NCI-H345 treated with DMSO at 0.1 percent for 48 hours (cell line): ENCODE data around the gene TEX261.

Experiments used
- DNase-seq: peaks from one replicate; lab custom pipeline; 2025; ENCODE audit not compliant: unreplicated experiment; lab: John Stamatoyannopoulos, UW

TEX261 gene

DNA sequence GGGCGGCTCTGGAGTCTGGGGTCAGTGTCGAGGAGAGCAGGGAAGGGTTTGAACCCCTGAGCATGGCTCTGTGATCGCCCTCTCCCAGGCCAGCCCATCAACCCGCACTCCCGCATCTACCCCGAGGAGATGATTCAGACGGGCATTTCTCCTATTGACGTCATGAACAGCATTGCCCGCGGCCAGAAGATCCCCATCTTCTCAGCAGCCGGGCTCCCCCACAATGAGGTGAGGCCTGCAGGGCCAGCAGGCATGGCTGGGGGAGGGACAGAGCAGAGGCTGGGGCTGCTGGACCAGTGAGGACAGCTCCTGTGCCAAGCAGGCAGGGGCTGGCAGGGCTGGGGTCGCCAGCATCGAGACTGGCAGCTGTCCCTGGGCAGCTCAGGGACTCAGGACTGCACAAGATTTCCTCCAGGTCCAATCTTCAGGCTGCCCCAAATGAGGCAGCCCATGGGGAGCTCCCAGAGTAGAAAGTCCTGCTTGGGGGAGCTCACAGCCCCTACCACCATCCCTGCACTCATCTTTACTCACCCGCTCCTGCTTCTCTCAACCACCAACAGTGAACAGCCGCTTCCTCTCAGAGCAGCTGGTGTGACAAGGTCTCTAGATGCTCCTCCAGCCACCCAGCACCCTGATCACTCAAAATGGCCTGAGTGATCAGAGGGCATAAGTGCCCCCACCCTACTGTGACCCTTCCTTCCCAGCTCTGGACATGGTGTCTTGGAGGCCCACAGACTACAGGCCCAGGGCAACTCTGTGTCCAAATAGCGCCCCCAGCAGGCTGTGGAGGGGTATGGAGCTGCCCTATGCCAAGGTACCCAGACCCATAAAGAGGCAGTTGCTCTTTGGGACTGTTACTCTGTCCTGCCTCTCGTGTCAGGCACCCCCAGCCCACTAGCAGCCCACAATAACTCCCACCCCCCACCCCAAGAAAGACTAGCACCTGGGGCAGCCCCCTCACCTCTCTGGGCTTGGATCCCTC is 34.5 kb downstream of the TEX261 start:
- no peak for DNase-seq

DNA sequence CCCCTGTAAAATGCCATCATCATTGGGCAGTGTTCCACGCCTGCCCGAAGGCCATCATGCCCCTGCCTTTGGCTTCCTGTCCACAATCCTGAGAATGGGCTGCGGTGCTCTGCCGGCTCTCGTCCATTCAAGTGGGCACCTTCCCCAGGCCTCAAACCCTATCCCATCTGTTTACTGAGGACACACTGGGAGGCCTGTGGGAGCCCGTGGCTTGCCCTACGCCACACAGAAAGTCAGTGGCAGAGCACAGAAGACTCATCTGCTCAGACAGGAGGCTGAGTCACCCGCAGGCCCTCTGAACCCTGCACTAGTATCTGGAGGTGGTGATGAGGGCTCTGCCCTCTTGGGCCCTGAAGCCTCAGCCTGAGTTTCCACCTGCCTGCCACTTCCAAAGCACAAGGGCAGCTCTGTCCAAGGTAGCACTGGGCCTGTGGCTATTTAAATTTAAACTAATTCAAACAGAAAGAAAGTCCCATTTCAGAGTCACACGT is 35.4 kb downstream of the TEX261 start:
- no peak for DNase-seq

- no peak for DNase-seq
Measured at GRCh38 chr2:70958759-70959158, 35.9 kb downstream of the TEX261 start.

GRCh38 chr2:70957798-70958197 is 36.9 kb downstream of the TEX261 start:
- DNase-seq = no peak

GRCh38 chr2:70956141-70956540 is 38.5 kb downstream of the TEX261 start:
- no peak for DNase-seq

GRCh38 chr2:70954886-70955285 is 39.8 kb downstream of the TEX261 start:
- DNase-seq = no peak

- no peak for DNase-seq
Measured at GRCh38 chr2:70949086-70949485, 45.6 kb downstream of the TEX261 start.

DNA sequence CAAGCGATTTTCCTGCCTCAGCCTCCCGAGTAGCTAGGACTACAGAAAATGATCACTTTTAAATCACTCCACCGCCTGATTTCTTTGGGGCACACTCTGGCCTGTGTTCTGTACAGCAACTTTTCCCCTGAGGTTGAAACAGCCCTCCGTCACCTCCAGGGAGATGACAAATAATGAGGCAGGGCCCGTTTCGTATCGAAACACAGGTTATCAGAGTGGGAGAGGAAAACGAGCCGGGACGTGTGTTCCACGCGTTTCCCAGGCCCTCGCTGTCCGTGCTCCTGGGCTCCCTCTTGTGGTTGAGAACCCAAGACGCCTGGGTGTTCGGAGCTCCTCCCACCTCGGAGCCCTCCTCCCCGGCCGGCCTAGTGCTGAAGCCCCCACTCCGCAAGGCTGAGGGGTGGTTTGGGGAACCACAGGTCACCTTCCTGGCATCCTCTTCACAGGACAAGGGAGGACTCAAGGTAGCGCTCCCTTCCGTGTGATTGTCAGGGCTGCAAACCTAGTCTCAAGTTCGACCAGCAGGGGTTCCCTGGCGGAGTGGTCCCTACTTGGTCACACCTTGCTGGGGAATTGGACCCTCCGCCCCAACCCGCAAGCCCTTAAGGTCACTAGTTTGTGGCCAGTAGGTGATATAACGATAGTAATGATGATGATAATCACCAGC is 46.2 kb downstream of the TEX261 start:
- DNase-seq = peak; percentile 36

DNA sequence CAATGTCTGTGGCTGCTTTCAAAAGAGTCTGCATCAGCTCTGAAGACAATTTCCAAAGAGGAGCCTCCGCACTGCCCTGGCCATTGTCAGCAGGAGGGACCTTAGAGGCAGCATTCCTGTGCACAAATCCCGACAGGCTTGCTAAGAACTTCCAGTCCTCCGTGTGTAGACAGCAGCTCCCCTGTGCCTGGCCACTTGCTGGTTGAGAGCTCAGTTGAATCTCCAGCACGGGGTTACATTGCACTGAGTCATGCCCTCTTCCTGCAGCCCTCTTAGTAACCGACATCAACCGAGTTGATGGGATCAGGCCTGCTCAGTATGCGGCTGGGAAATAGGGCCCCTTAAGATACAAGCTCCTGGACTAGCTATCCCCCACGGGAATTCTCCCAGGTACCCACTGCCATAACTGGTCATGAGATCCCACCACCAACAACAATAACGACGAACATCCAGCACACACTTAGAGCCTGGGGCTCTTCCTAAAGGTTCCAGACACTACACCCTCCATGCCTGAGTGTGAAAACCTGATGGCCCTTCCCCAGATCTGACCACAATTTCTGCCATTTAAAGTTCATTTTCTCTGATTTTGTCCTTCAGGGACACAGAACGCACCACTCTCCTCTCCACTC is 47.0 kb downstream of the TEX261 start:
- DNase-seq = no peak

DNA sequence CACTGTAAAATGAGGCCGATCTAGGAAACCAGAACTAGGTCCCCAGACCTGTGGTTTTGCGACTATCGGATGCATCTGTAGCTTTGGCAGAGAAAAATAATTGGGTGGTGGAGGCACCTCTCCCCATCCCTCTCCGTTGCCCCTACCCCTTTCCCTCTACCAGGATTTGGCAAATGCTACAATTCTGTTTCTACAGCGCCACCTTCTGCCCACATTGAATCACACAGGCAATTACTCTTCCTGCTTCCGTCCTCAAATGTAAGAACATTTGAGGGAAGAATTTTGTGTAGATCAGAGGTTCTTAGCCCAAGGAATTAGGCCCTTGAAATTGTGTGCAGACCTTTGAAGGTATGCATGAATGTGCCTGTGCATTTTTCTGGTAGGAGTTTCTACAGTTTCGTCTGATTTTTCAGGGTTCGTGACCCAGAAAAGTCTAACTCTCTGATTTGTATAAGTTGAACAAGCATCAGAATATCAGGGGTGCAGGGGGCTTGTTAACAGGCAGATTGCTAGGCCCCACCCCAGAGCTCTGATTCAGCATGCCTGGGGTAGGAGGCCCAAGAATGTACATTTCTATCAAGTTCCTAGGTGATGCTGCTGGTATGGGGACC is 47.7 kb downstream of the TEX261 start:
- DNase-seq = peak; percentile 38

DNA sequence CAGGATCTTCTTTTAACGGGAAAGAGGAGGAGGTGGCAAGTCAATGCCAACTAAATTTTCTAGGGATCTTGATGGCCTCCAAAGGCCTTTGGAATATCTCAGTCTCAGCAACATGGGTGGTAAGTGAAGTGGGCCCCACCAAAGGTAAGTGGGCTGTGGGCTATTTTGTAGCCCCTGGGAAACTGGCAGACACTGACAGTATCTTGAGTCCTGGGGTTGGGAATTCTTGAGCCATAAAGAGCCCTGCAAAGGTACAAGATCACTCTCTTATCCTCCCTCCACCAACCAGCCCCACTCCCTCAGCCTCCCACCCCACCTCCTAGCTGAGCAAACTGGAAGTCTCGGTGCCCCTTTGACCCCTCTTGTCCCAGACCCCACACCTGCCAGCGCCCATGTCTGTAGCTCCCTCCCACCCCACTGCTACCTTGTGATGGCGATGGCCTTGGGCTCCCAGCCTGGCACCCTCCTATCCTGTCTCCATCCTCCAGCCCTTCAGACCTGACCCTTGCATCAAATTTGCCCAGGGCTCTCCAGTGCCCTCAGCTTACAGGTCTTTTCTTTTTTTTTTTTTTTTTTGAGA is 50.5 kb downstream of the TEX261 start:
- no peak for DNase-seq

- no peak for DNase-seq
Measured at GRCh38 chr2:70943205-70943871, 51.3 kb downstream of the TEX261 start.

DNA sequence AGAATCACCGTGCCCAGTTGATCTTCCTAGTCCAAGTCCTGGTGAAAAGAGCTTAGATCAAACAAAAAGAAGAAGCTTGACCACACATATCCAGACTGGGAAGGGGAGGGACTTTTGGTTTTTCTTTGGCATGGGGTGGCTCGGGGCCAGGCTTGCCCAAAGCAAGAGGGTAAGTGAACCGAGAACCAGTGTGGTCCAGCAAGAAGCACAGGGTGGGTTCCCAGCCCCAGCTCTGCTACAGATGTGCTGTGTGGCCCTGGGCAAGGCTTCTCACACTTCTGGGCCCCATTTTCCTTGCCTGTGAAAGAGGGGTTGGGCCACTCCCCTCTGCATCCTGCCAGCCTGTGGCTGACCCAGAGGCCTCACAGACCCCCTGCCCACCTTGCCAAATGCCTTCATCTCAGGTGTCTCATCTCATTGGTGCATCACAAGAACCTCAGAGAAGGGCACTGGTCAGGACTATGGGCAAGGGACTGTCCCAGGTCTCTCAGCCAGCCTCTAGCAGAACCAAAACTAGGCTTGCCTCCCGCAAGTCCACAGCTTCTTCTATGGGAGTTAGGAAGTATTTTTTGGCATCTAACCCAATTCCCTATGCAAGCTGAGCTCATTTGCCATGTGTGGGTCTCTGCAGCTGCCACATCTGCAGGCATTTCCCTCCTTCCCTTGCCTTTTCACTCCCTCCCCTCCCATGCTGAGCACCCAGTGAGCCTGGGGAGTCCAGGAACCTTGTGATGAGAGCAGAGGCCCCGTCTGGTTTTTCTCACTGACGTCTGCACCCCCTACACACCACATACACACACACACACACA is 52.1 kb downstream of the TEX261 start:
- DNase-seq = no peak

DNA sequence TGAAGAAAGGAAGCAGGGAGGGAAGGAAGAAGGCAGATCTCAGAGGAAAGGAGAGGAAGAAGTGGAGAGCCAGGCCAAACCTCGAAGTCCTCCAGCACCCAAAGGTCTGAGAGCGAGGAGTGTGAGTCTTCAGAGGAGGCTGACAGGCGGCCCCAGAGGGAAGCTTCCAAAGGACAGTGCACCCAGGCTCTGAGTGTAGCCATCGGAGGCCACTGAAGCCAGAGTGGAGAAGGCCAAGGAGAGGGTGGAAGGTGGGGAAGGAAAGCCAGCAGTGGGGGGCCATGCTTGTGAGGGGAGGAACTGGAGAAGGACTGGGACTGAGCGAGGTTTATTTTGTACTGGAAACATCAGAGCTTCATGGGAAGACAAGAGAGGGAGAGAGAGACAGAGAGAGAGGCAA is 53.0 kb downstream of the TEX261 start:
- no peak for DNase-seq

DNA sequence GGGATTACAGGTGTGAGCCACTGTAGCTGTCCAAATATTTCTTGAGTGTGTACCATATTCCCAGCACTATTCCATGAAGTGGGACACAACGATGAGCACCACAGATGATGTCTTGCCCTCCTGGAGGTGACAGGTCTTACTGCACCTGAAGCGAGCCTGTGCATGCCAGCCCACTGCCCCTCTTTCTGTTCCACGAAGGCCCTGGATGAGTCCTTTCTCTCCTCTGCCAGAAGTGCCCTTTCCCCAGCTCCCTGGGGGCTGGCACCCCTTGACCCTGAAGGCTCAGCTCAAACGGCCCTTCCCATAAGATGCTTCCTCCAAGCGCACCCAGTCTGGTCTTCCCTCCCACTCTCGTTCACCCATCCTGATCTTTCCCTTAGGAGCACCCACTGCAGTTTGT is 53.5 kb downstream of the TEX261 start:
- DNase-seq = no peak

- no peak for DNase-seq
Measured at GRCh38 chr2:70939839-70940580, 54.7 kb downstream of the TEX261 start.

DNA sequence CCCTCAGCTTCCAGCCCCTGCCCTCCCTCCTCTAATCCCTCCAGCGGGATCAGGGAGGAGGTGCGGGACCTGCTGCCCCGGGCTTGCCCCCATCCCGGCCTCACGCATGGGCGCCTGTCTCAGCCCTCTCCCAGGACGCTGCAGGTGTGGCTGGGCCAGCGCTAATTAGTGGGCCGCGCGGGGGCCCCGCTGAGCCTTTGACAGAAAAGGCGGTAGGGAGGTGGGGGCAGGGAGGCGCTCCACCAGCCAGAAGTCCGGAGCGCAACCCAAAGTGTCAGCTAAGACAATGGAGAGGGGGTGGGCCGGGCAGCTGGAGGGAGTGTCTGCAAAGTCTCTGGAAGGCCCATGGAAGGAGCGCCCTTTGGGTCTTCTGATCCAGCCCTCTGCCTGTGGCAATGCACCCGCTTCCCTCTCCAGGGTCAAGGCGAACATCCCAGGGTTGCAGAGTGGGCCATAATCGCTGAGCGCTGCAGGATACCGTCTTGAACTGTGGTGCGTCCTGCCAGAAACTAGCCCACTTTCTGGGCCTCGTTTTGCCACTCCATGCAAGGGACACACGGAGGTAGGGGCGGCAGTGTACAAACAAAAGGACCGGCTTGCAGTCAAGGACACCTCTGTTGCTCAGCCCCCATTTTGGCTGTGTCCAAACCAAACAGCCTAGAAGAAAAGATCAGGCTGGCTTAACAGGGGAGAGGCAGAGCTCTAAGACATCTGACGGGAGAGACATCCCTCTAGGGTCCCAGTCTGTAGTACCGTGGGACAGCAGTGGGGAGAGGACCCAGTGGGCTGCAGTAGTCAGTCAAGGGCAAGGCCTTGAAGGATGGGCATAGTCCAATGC is 55.5 kb downstream of the TEX261 start:
- no peak for DNase-seq

DNA sequence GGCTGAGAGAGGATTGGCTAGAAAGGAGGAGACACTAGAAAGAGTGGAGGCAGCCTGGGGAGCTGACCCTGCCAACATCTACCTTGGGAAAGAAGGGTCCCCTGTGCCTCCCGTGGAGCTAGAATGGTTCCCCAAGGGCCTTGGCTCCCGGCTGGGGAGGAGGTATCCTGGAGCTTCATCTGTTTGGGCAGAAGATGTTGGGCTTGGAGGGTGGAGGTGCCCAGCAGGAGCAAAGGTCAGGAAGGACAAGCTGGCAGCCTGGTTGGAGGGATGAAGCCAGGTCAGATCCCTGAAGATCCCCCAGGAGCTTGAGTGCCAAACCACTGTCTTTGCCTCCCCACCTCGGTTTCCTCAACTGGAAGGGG is 56.1 kb downstream of the TEX261 start:
- DNase-seq = no peak
